A549 (cell line): Measurements from ENCODE around the gene PTP4A2.

Experiments
- CBX2 ChIP-seq: fragments of 200-600 bp; sonication (generic); IDR thresholded peaks from 2 replicates; pipeline ENCODE4 v1.6.1; 2016; ENCODE audit warnings: low read depth, mild to moderate bottlenecking, borderline replicate concordance
- CTCF ChIP-seq: fragments of >200 bp; sonication (Bioruptor Twin); formaldehyde crosslinking; IDR thresholded peaks from 3 replicates; pipeline ENCODE4 v1.5.1; 2016
- POLR2A ChIP-seq: IDR thresholded peaks from 2 replicates; pipeline ENCODE4 v1.6.1; 2012; ENCODE audit warnings: mild to moderate bottlenecking, low read length
- POLR2AphosphoS2 ChIP-seq: conservative IDR thresholded peaks from 2 replicates; pipeline ENCODE4 v1.6.1; 2012; ENCODE audit warnings: low read length, improper control_type of control experiment, inconsistent platforms
- ZC3H11A ChIP-seq: fragments of 450-650 bp; IDR thresholded peaks from 2 replicates; pipeline ENCODE4 v1.6.1; 2014; ENCODE audit warnings: antibody characterized with exemption, mild to moderate bottlenecking

DNA sequence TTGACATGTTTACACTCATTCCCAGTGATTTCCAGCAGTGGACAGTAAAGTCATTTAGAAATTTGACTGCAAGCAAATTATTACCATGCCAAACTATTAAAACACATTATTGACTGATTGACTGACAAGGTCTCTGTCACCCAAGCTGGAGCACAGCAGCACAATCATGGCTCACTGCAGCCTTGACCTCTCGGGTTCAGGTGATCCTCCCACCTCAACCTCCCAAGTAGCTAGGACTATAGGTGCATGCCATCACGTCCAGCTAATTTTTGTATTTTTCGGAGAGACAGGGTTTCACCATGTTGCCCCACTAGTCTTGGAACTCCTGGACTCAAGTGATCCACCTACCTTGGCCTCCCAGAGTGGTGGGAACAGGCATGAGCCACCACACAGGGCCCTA, 24.2 kb downstream of the PTP4A2 start:
- TF ChIP-seq CTCF, result no peak
- no peak for TF ChIP-seq POLR2A
- no peak for TF ChIP-seq ZC3H11A
- TF ChIP-seq POLR2AphosphoS2, result no peak
- no peak for TF ChIP-seq CBX2
